ENCODE measurements around the gene ODF2. TPM values are rescaled to one million over a fixed set of nuclear protein-coding genes. Genes with fewer than 3 reads are reported as not detected.

ODF2 gene
- total and polyA plus RNA-seq, 5 donors from 2014 or later = 12.9 to 31.9 (median 14.6) TPM

DNA sequence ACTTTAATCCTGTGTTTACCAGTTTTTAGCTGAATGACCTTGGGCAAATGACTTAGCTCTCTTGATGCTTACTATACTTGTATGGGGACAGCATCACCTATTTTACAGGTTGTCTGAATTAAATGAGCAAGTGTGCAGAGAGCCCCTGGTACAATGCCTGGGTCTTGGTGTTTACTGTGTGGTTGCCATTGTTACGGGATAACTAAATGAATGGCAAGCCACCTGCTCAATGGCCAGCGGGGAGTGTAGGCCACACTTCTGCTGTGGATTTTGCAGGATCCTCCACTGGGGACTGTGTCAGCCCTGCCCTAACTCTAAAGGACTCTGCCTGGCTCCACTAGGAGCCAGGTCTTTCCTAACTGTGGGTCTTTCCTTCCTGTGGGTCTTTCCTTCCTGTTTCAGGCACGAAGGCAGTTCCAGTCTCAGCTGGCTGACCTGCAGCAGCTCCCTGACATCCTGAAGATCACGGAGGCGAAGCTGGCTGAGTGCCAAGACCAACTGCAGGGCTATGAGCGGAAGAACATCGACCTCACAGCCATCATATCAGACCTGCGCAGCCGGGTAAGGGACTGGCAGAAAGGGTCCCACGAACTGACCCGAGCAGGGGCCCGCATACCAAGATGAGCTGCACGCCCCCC, 38.4 kb downstream of the ODF2 start:
- Histone ChIP-seq H3K27ac (ENCODE audit: insufficient read depth, low read length, poor library complexity, severe bottlenecking) (no peak overlapping the region), H3K9me3 (ENCODE audit: control insufficient read depth in 2 of 2, low read length in 2 of 2) (no peaks in the 10 kb centered on the region), H3K27me3 (ENCODE audit: control insufficient read depth, insufficient read depth, low read length) (no peaks in the 10 kb centered on the region), H3K4me1 (ENCODE audit: control insufficient read depth, insufficient read depth, low read length, poor library complexity, severe bottlenecking) (no peaks in the 10 kb centered on the region), H3K4me3 (ENCODE audit: low read depth, low read length) (no peak overlapping the region), H3K36me3 (ENCODE audit: control insufficient read depth, insufficient read depth, low read length) (peaks cover 65% of the 10 kb centered on the region)
- Mint-ChIP-seq H3K9me3 (no peaks in the 10 kb centered on the region), H3K27me3 (no peaks in the 10 kb centered on the region), H3K36me3 (peaks cover 24% of the 10 kb centered on the region), H3K4me1 (no peaks in the 10 kb centered on the region), H3K4me3 (no peak overlapping the region), H3K27ac (no peak overlapping the region)
- no peak for ATAC-seq (ENCODE audit: low read depth in 2 of 2)
- no peak for DNase-seq

- no peaks in the 10 kb centered on the region for H3K9me3 ChIP-seq (ENCODE audit: control insufficient read depth in 2 of 2, low read length in 2 of 2)
- DNase-seq = no peak
- H3K4me1 ChIP-seq (ENCODE audit: control insufficient read depth, insufficient read depth, low read length, poor library complexity, severe bottlenecking) = no peaks in the 10 kb centered on the region
- no peak overlapping the region for H3K27ac ChIP-seq (ENCODE audit: insufficient read depth, low read length, poor library complexity, severe bottlenecking)
- H3K27me3 ChIP-seq (ENCODE audit: control insufficient read depth, insufficient read depth, low read length) = no peaks in the 10 kb centered on the region
- H3K27ac Mint-ChIP-seq = no peak overlapping the region
- peaks cover 65% of the 10 kb centered on the region for H3K36me3 ChIP-seq (ENCODE audit: control insufficient read depth, insufficient read depth, low read length)
- no peak overlapping the region for H3K4me3 ChIP-seq (ENCODE audit: low read depth, low read length)
- H3K4me3 Mint-ChIP-seq = no peak overlapping the region
- no peak for ATAC-seq (ENCODE audit: low read depth in 2 of 2)
- H3K27me3 Mint-ChIP-seq = no peaks in the 10 kb centered on the region
- H3K36me3 Mint-ChIP-seq = peaks cover 22% of the 10 kb centered on the region
- no peaks in the 10 kb centered on the region for H3K4me1 Mint-ChIP-seq
- no peaks in the 10 kb centered on the region for H3K9me3 Mint-ChIP-seq
These were observed 38.9 kb downstream of the ODF2 start for GRCh38 chr9:128494746-128495129.

DNA sequence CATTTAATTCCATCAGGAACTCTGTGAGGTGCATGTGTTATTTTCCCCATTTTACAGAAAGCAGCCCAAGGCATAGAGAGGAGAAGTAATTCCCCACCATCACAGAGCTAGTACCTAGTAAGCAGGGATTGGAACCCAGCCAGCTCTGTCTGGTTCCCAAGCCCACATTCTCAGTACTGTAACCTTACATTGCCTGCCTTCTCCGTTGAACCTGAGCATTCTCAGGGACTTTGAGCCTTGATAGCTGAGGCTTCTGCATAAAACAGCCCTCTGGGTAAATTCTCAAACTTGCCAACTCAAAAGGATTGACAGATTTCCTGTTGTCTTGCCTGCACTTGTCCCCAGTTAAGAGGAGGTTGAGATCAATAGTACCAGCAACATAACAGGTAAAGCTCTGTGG, 39.5 kb downstream of the ODF2 start:
- Mint-ChIP-seq H3K4me1 (no peaks in the 10 kb centered on the region), H3K4me3 (no peak overlapping the region), H3K27ac (peak overlapping the region in 1 of 3 donors; percentile 44), H3K36me3 (peaks cover 24% of the 10 kb centered on the region), H3K9me3 (no peaks in the 10 kb centered on the region), H3K27me3 (no peaks in the 10 kb centered on the region)
- no peaks in the 10 kb centered on the region for H3K9me3 ChIP-seq (ENCODE audit: control insufficient read depth in 2 of 2, low read length in 2 of 2)
- H3K36me3 ChIP-seq (ENCODE audit: control insufficient read depth, insufficient read depth, low read length) = peaks cover 67% of the 10 kb centered on the region
- DNase-seq = no peak
- H3K27me3 ChIP-seq (ENCODE audit: control insufficient read depth, insufficient read depth, low read length) = no peaks in the 10 kb centered on the region
- no peak overlapping the region for H3K4me3 ChIP-seq (ENCODE audit: low read depth, low read length)
- no peaks in the 10 kb centered on the region for H3K4me1 ChIP-seq (ENCODE audit: control insufficient read depth, insufficient read depth, low read length, poor library complexity, severe bottlenecking)
- no peak overlapping the region for H3K27ac ChIP-seq (ENCODE audit: insufficient read depth, low read length, poor library complexity, severe bottlenecking)
- no peak for ATAC-seq (ENCODE audit: low read depth in 2 of 2)

DNA sequence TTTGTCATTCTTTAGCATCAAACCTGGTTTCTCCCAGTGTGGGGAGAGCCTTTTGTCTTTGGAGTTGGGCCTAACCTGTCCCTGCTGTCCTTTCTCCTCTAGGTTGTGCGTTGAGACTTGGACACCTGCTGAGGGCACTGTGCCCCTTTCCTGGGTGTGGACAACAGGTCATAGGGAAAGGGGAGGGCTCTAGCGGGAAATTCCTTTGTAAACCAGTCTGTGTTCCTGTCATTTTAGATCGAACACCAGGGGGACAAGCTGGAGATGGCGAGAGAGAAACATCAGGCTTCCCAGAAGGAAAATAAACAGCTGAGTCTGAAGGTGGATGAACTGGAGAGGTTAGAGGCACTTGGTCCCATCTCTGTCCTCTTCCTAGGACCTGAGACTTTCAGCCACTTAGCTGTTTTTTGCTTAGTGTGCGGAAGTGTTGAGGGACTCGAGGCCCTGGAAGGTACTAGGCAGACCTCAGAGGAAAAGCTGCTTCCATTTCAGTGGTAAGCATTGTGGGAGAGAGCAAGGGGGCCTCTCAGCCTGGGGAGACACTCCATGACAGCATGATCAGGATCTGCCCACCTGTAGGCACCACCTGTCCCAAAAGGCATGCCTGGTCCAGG, 40.1 kb downstream of the ODF2 start:
- ATAC-seq (ENCODE audit: low read depth in 2 of 2) (no peak), DNase-seq (no peak)
- Histone ChIP-seq H3K9me3 (ENCODE audit: control insufficient read depth in 2 of 2, low read length in 2 of 2) (no peaks in the 10 kb centered on the region), H3K4me1 (ENCODE audit: control insufficient read depth, insufficient read depth, low read length, poor library complexity, severe bottlenecking) (no peaks in the 10 kb centered on the region), H3K27ac (ENCODE audit: insufficient read depth, low read length, poor library complexity, severe bottlenecking) (no peak overlapping the region), H3K36me3 (ENCODE audit: control insufficient read depth, insufficient read depth, low read length) (peaks cover 70% of the 10 kb centered on the region), H3K4me3 (ENCODE audit: low read depth, low read length) (no peak overlapping the region), H3K27me3 (ENCODE audit: control insufficient read depth, insufficient read depth, low read length) (no peaks in the 10 kb centered on the region)
- no peaks in the 10 kb centered on the region for H3K27me3 Mint-ChIP-seq
- no peaks in the 10 kb centered on the region for H3K4me1 Mint-ChIP-seq
- peak overlapping the region in 1 of 3 donors; percentile 44 for H3K27ac Mint-ChIP-seq
- no peak overlapping the region for H3K4me3 Mint-ChIP-seq
- peaks cover 21% of the 10 kb centered on the region for H3K36me3 Mint-ChIP-seq
- H3K9me3 Mint-ChIP-seq = no peaks in the 10 kb centered on the region

DNA sequence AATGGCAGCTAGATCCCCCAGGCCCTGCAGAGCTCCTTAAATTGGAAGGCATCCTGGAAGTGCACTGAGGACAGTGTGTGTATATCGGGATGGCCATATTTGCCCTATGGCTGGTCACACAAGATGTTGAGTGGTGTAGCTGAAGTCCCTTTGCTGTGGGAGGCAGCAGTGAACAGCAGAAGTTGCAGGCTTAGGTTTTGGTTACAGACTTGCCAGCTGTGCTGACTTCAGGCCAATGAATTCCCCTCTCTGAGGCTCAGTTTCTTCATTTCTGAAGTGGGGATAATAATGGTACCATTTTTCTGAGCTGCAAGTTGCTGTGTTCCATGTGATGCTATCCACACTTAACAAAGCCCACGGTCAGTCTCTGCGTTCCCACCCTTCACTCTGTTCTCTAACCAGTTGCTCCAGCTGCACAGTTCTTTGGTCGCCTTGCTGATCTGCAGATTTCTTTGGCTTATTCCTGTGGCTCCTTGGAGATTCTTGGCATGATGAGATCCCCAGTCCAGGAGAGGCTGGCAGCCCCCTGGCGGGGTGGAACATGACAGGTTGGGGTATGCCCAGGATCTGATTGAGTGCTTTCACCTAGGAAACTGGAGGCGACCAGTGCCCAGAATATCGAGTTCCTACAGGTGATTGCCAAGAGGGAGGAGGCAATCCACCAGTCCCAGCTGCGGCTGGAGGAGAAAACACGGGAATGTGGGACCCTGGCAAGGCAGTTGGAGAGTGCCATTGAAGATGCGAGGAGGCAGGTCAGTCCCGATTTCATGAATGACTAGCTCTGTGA, 42.2 kb downstream of the ODF2 start:
- Histone ChIP-seq H3K9me3 (ENCODE audit: control insufficient read depth in 2 of 2, low read length in 2 of 2) (no peaks in the 10 kb centered on the region), H3K4me3 (ENCODE audit: low read depth, low read length) (no peak overlapping the region), H3K27me3 (ENCODE audit: control insufficient read depth, insufficient read depth, low read length) (no peaks in the 10 kb centered on the region), H3K36me3 (ENCODE audit: control insufficient read depth, insufficient read depth, low read length) (peaks cover 66% of the 10 kb centered on the region), H3K4me1 (ENCODE audit: control insufficient read depth, insufficient read depth, low read length, poor library complexity, severe bottlenecking) (no peaks in the 10 kb centered on the region), H3K27ac (ENCODE audit: insufficient read depth, low read length, poor library complexity, severe bottlenecking) (no peak overlapping the region)
- Mint-ChIP-seq H3K4me3 (no peak overlapping the region), H3K36me3 (peaks cover 23% of the 10 kb centered on the region), H3K27ac (no peak overlapping the region), H3K4me1 (peaks cover 0 to under 1% (median 0%) of the 10 kb centered on the region in 4 donors), H3K9me3 (no peaks in the 10 kb centered on the region), H3K27me3 (no peaks in the 10 kb centered on the region)
- DNase-seq = no peak
- no peak for ATAC-seq (ENCODE audit: low read depth in 2 of 2)

GRCh38 chr9:128498911-128499310, 43.1 kb downstream of the ODF2 start:
- Mint-ChIP-seq H3K4me1 (peaks cover 0 to 9% (median 0%) of the 10 kb centered on the region in 4 donors), H3K4me3 (peak overlapping the region in 1 of 4 donors; percentile 27), H3K27ac (no peak overlapping the region), H3K36me3 (peaks cover 23% of the 10 kb centered on the region), H3K27me3 (no peaks in the 10 kb centered on the region), H3K9me3 (no peaks in the 10 kb centered on the region)
- H3K4me1 ChIP-seq (ENCODE audit: control insufficient read depth, insufficient read depth, low read length, poor library complexity, severe bottlenecking) = peaks cover 3% of the 10 kb centered on the region
- H3K27ac ChIP-seq (ENCODE audit: insufficient read depth, low read length, poor library complexity, severe bottlenecking) = no peak overlapping the region
- no peaks in the 10 kb centered on the region for H3K27me3 ChIP-seq (ENCODE audit: control insufficient read depth, insufficient read depth, low read length)
- no peak overlapping the region for H3K4me3 ChIP-seq (ENCODE audit: low read depth, low read length)
- H3K36me3 ChIP-seq (ENCODE audit: control insufficient read depth, insufficient read depth, low read length) = peaks cover 60% of the 10 kb centered on the region
- no peak for ATAC-seq (ENCODE audit: low read depth in 2 of 2)
- no peak for DNase-seq
- no peaks in the 10 kb centered on the region for H3K9me3 ChIP-seq (ENCODE audit: control insufficient read depth in 2 of 2, low read length in 2 of 2)

DNA sequence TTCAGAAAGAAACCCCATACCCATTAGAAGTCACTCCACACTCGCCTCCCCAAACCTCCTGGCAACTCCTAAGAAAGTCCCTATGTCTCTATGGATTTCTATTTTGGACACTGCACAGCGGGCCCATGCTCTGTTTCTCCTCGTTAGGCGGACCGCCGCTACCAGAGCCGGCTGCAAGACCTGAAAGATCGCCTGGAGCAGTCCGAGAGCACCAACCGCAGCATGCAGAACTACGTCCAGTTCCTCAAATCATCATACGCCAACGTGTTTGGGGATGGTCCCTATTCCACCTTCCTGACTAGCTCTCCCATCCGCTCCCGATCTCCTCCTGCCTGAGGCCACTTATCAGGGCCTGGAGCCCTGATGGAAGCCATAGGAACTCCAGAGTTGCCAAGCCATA, 44.1 kb downstream of the ODF2 start:
- H3K27ac Mint-ChIP-seq = no peak overlapping the region
- H3K36me3 ChIP-seq (ENCODE audit: control insufficient read depth, insufficient read depth, low read length) = peaks cover 51% of the 10 kb centered on the region

More for the DNA sequence above, 44.1 kb downstream of the ODF2 start:
- ATAC-seq (ENCODE audit: low read depth in 2 of 2) (no peak), DNase-seq (no peak)
- H3K4me3 ChIP-seq (ENCODE audit: low read depth, low read length) = no peak overlapping the region
- H3K4me1 ChIP-seq (ENCODE audit: control insufficient read depth, insufficient read depth, low read length, poor library complexity, severe bottlenecking) = peaks cover 8% of the 10 kb centered on the region
- Mint-ChIP-seq H3K27me3 (no peaks in the 10 kb centered on the region), H3K4me3 (peak overlapping the region in 1 of 4 donors; percentile 8), H3K36me3 (peaks cover 23% of the 10 kb centered on the region), H3K4me1 (peaks cover 0 to 10% (median 0%) of the 10 kb centered on the region in 4 donors), H3K9me3 (no peaks in the 10 kb centered on the region)
- H3K9me3 ChIP-seq (ENCODE audit: control insufficient read depth in 2 of 2, low read length in 2 of 2) = no peaks in the 10 kb centered on the region
- no peaks in the 10 kb centered on the region for H3K27me3 ChIP-seq (ENCODE audit: control insufficient read depth, insufficient read depth, low read length)
- no peak overlapping the region for H3K27ac ChIP-seq (ENCODE audit: insufficient read depth, low read length, poor library complexity, severe bottlenecking)
